HL-60 (cell line): ENCODE measurements around the gene PDAP1.

Experiments
- CTCF ChIP-seq: IDR thresholded peaks from one replicate; pipeline ENCODE4 v1.5.1; 2011; ENCODE audit warnings: low read length, control low read depth, inconsistent platforms; ENCODE audit not compliant: insufficient read depth
- SPI1 ChIP-seq: IDR thresholded peaks from 2 replicates; pipeline ENCODE4 v1.6.1; 2012; ENCODE audit warnings: low read depth, mild to moderate bottlenecking, borderline replicate concordance

- TF ChIP-seq CTCF (no peak), SPI1 (no peak)
Observed at GRCh38 chr7:99381664-99382075, 26.7 kb downstream of the PDAP1 start.
